Right lobe of liver (tissue), 4 donors: ENCODE results near the gene BCAM.

ENCODE experiments used
- POLR2A ChIP-seq: fragments of 450-650 bp; IDR thresholded peaks from one replicate; pipeline ENCODE4 v1.6.1; 2017; ENCODE audit warnings: antibody characterized with exemption, mild to moderate bottlenecking
- TF ChIP-seq, protein P1 (sequence below), 4 donors: fragments of 200-600 bp in 3 of 4; fragments of 450-650 bp in 1 of 4; IDR thresholded peaks; one replicate each; pipeline versions ENCODE4 v1.5.1 to v1.8.0; 2016 to 2022; ENCODE audit warnings: antibody characterized with exemption in 4 of 4, mild to moderate bottlenecking in 2 of 4
- donor health status: DM: no; HTN: no; CAD: no.
- donor health status: DM: no; HTN: no; CAD: no.
- donor health status: DM: no; HTN: yes; CAD: no.

DNA sequence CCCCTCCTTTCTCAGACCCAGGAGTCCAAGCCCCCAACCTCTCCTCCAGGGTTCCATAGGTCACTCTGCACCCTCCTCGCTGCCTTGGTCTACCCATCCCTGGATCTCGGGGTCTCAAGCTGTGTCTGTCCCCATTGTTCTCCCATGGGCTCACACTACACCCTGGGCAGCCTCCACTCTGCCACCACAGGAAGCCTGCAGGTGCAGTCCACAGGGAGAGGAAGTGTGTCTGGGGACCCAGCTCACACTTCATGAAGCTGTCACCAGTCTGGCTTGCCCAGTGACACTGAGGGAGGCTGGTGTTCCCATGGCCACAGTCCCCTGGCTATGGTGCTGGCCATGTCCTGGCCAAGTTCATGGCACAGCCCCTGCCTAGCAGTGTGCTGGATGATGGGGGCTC lies 42.5 kb downstream of the BCAM start:
- TF ChIP-seq, protein P1, sequence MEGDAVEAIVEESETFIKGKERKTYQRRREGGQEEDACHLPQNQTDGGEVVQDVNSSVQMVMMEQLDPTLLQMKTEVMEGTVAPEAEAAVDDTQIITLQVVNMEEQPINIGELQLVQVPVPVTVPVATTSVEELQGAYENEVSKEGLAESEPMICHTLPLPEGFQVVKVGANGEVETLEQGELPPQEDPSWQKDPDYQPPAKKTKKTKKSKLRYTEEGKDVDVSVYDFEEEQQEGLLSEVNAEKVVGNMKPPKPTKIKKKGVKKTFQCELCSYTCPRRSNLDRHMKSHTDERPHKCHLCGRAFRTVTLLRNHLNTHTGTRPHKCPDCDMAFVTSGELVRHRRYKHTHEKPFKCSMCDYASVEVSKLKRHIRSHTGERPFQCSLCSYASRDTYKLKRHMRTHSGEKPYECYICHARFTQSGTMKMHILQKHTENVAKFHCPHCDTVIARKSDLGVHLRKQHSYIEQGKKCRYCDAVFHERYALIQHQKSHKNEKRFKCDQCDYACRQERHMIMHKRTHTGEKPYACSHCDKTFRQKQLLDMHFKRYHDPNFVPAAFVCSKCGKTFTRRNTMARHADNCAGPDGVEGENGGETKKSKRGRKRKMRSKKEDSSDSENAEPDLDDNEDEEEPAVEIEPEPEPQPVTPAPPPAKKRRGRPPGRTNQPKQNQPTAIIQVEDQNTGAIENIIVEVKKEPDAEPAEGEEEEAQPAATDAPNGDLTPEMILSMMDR (IDR thresholded peaks at IDR 0.05) = no peak
- no peak for TF ChIP-seq POLR2A
